ENCODE results near the gene GRB7. TPM values are rescaled to one million over a fixed set of nuclear protein-coding genes. Genes with fewer than 3 reads are reported as not detected.

The GRB7 gene
- total RNA-seq, 4 donors from 2014 or later = 49.4 to 114 (median 72.4) TPM

GRCh38 chr17:39716073-39716818 lies 21.5 kb upstream of the GRB7 start:
- Histone ChIP-seq H3K27me3 (no peaks in the 10 kb centered on the region), H3K9me3 (no peaks in the 10 kb centered on the region), H3K27ac (peak overlapping the region; percentile 85), H3K4me1 (peaks cover 25% of the 10 kb centered on the region), H3K36me3 (peaks cover 61% of the 10 kb centered on the region), H3K4me3 (no peak overlapping the region)
- WGBS = 39% methylated on average over 13 of the region's 15 CpGs
- TF ChIP-seq POLR2A (IDR thresholded peaks at IDR 0.05) (no peak), CTCF (IDR thresholded peaks at IDR 0.05) (no peak), POLR2AphosphoS5 (IDR thresholded peaks at IDR 0.05) (no peak), EP300 (IDR thresholded peaks at IDR 0.05) (no peak)
- no peak for DNase-seq (ENCODE audit: low spot score in 2 of 2)

DNA sequence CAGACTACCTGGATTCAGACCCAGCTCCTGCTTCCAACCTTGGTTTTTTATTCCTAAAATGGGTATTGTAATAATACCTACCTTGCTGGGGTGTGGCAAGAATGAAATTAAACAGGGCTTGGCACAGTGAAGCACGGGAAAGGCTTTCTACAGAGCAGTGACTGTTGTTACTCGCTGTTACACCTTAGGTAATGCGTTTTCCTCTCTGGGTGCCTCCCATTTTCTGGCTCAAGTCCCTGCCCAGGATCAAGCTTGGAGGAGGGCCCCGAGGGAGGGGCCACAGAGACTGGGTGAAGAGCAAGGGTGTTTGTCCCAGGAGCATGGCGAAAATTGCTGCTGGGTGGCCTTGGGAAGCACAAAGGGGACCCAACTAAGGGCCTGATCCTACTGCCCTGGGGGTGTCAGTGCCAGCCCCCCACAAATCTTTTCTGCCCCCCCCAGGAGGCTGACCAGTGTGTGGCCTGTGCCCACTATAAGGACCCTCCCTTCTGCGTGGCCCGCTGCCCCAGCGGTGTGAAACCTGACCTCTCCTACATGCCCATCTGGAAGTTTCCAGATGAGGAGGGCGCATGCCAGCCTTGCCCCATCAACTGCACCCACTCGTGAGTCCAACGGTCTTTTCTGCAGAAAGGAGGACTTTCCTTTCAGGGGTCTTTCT lies 20.7 kb upstream of the GRB7 start:
- Histone ChIP-seq H3K27me3 (no peaks in the 10 kb centered on the region), H3K36me3 (peaks cover 55% of the 10 kb centered on the region), H3K9me3 (no peaks in the 10 kb centered on the region), H3K27ac (peak overlapping the region; percentile 85), H3K4me1 (peaks cover 25% of the 10 kb centered on the region), H3K4me3 (no peak overlapping the region)
- no peak for DNase-seq (ENCODE audit: low spot score in 2 of 2)
- TF ChIP-seq POLR2AphosphoS5 (IDR thresholded peaks at IDR 0.05) (no peak), POLR2A (IDR thresholded peaks at IDR 0.05) (no peak), EP300 (IDR thresholded peaks at IDR 0.05) (no peak), CTCF (IDR thresholded peaks at IDR 0.05) (no peak)
- WGBS = 71% methylated on average over 11 of the region's 11 CpGs

DNA sequence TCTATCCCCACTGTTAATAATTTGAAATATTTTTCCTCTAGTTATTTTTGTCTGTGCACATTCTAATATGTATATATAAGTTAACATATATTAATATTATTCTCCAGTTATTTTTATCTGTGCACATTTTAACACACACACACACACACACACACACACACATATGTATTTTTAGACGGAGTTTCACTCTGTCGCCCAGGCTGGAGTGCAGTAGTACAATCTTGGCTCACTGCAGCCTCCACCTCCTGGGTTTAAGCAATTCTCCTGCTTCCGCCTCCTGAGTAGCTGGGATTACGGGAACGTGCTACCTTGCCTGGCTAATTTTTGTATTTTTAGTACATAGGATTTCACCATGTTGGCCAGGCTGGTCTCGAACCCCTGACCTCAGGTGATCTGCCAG lies 20.1 kb upstream of the GRB7 start:
- Histone ChIP-seq H3K36me3 (peaks cover 52% of the 10 kb centered on the region), H3K9me3 (no peaks in the 10 kb centered on the region), H3K4me1 (peaks cover 25% of the 10 kb centered on the region), H3K27me3 (no peaks in the 10 kb centered on the region), H3K27ac (no peak overlapping the region), H3K4me3 (no peak overlapping the region)
- WGBS = 82% methylated on average over 6 of the region's 6 CpGs
- no peak for TF ChIP-seq POLR2AphosphoS5 (IDR thresholded peaks at IDR 0.05)
- no peak for DNase-seq (ENCODE audit: low spot score in 2 of 2)

DNA sequence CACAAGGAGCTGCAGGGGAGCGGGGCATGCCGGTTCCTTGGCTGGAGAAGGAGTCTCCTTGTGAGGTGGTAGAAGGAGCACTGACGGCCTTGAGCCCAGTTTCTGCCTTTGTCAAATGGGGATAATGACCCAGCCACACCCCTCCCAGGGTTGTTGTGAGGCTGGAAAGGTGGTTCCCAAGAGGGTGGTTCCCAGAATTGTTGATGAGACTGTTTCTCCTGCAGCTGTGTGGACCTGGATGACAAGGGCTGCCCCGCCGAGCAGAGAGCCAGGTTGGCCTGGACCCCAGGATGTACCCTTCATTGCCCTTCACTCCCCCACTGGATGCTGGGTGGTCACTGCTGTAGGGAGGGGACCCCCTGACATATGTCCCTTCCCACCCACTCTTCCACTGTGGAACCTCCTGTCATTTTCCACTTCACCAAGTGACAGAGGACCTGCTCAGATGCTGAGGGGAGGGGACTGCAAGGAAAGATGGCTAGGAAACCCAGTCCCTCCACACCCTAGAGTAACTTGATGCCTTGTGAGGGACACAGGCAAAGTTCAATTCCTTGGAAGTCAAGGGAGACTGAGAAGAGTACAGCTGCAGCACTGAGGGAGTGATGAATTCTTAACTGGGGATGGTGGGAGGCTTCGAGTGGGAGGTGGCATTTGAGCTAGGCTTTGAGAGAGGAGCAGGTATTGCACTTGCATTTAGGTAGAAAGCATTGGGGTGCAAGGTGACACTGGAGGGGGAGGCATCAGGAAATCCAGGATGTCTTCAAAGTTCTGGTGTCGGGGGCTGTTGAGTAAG lies 18.0 kb upstream of the GRB7 start:
- TF ChIP-seq POLR2A (IDR thresholded peaks at IDR 0.05) = no peak
- TF ChIP-seq POLR2AphosphoS5 (IDR thresholded peaks at IDR 0.05) = no peak
- TF ChIP-seq EP300 (IDR thresholded peaks at IDR 0.05) = no peak
- no peak for TF ChIP-seq CTCF (IDR thresholded peaks at IDR 0.05)
- DNase-seq (ENCODE audit: low spot score in 2 of 2) = no peak
- Histone ChIP-seq H3K27ac (no peak overlapping the region), H3K27me3 (no peaks in the 10 kb centered on the region), H3K4me3 (no peak overlapping the region), H3K9me3 (no peaks in the 10 kb centered on the region), H3K4me1 (peaks cover 31% of the 10 kb centered on the region), H3K36me3 (peaks cover 45% of the 10 kb centered on the region)
- WGBS = 58% methylated on average over 7 of the region's 7 CpGs

DNA sequence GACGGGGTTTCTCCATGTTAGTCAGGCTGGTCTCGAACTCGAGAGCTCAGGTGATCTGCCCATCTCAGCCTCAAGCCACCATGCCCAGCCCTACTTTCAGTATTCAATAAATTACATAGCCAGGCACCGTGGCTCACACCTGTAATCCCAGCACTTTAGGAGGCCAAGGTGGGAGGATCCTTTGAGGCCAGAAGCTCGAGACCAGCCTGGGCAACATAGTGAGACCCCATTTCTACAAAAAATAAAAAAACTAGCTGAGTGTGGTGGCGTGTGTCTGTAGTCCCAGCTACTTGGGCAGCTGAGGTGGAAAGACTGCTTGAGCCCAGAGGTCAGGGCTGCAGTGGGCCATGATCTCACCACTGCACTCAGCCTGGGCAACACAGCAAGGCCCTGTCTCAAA lies 15.6 kb upstream of the GRB7 start:
- H3K4me1 ChIP-seq = peaks cover 10% of the 10 kb centered on the region
- TF ChIP-seq CTCF (IDR thresholded peaks at IDR 0.05) = no peak
- TF ChIP-seq POLR2AphosphoS5 (IDR thresholded peaks at IDR 0.05) = no peak
- TF ChIP-seq POLR2A (IDR thresholded peaks at IDR 0.05) = no peak
- no peak for TF ChIP-seq EP300 (IDR thresholded peaks at IDR 0.05)
- DNase-seq (ENCODE audit: low spot score in 2 of 2) = no peak
- peaks cover 53% of the 10 kb centered on the region for H3K36me3 ChIP-seq
- H3K27ac ChIP-seq = no peak overlapping the region
- H3K4me3 ChIP-seq = no peak overlapping the region
- no peaks in the 10 kb centered on the region for H3K9me3 ChIP-seq
- no peaks in the 10 kb centered on the region for H3K27me3 ChIP-seq
- WGBS = 94% methylated on average over 6 of the region's 6 CpGs
